Dendritic cell treated with granulocyte-macrophage colony-stimulating factor and Interleukin-4, amounts not matched to agents 40 ng/mL and 50 ng/mL, for 4 days (primary cell): ENCODE results near the gene SUCLG2.
"Not testable (repeated sequence)": the region's sequence is repeated elsewhere in the genome, so short reads cannot be mapped to it uniquely, and the experiment has no call there.

ENCODE experiments used
- H3K27ac Mint-ChIP-seq: one replicate; pipeline ENCODE4 v1.8.0; 2022; ENCODE audit warnings: mild to moderate bottlenecking, mixed read lengths
- H3K27me3 Mint-ChIP-seq: one replicate; pipeline ENCODE4 v1.8.0; 2022; ENCODE audit warnings: mild to moderate bottlenecking, mixed read lengths
- H3K36me3 Mint-ChIP-seq: one replicate; pipeline ENCODE4 v1.8.0; 2022; ENCODE audit warnings: low read depth, mixed read lengths
- H3K4me1 Mint-ChIP-seq: one replicate; pipeline ENCODE4 v1.8.0; 2022; ENCODE audit warnings: low read depth, mixed read lengths
- H3K4me3 Mint-ChIP-seq: one replicate; pipeline ENCODE4 v1.8.0; 2022; ENCODE audit warnings: mild to moderate bottlenecking, moderate library complexity, mixed read lengths
- H3K9me3 Mint-ChIP-seq: one replicate; pipeline ENCODE4 v1.8.0; 2022; ENCODE audit warnings: mixed read lengths
- intact Hi-C: fragments of 100-400 bp; cut with micrococcal nuclease; formaldehyde crosslinking; loops from one replicate; pipeline ENCODE4 v1.15.0; 2022

SUCLG2 gene

GRCh38 chr3:67592057-67592456 is 62.4 kb downstream of the SUCLG2 start:
- H3K4me1 Mint-ChIP-seq: no peaks in the 10 kb centered on the region
- intact Hi-C loops: no loop called here

GRCh38 chr3:67587811-67588210 is 66.6 kb downstream of the SUCLG2 start:
- H3K4me3 Mint-ChIP-seq: no peak overlapping the region
- H3K4me1 Mint-ChIP-seq: no peaks in the 10 kb centered on the region
- no peak overlapping the region for H3K27ac Mint-ChIP-seq
- intact Hi-C loops: no loop called here
- no peaks in the 10 kb centered on the region for H3K27me3 Mint-ChIP-seq
- H3K36me3 Mint-ChIP-seq: peaks cover 26% of the 10 kb centered on the region
- H3K9me3 Mint-ChIP-seq: peaks cover 27% of the 10 kb centered on the region

More at GRCh38 chr3:67592057-67592456, 62.4 kb downstream of the SUCLG2 start:
- H3K9me3 Mint-ChIP-seq: peaks cover 27% of the 10 kb centered on the region
- no peaks in the 10 kb centered on the region for H3K27me3 Mint-ChIP-seq
- no peak overlapping the region for H3K27ac Mint-ChIP-seq
- no peak overlapping the region for H3K4me3 Mint-ChIP-seq
- H3K36me3 Mint-ChIP-seq: peaks cover 22% of the 10 kb centered on the region

- Mint-ChIP-seq H3K36me3 (peaks cover 30% of the 10 kb centered on the region), H3K9me3 (peaks cover 27% of the 10 kb centered on the region), H3K4me3 (no peak overlapping the region), H3K4me1 (no peaks in the 10 kb centered on the region), H3K27me3 (no peaks in the 10 kb centered on the region), H3K27ac (no peak overlapping the region)
- intact Hi-C loops: no loop called here
Measured at GRCh38 chr3:67587301-67587700, 67.1 kb downstream of the SUCLG2 start.

GRCh38 chr3:67584608-67585007 is 69.8 kb downstream of the SUCLG2 start:
- H3K36me3 Mint-ChIP-seq, H3K27me3 Mint-ChIP-seq, intact Hi-C loops, H3K27ac Mint-ChIP-seq, H3K4me3 Mint-ChIP-seq, H3K9me3 Mint-ChIP-seq, H3K4me1 Mint-ChIP-seq: not testable (repeated sequence)

GRCh38 chr3:67580430-67581000 is 73.9 kb downstream of the SUCLG2 start:
- no peaks in the 10 kb centered on the region for H3K4me1 Mint-ChIP-seq
- H3K27ac Mint-ChIP-seq: no peak overlapping the region
- peaks cover 9% of the 10 kb centered on the region for H3K9me3 Mint-ChIP-seq
- H3K4me3 Mint-ChIP-seq: no peak overlapping the region
- H3K27me3 Mint-ChIP-seq: no peaks in the 10 kb centered on the region
- intact Hi-C loops: no loop called here
- H3K36me3 Mint-ChIP-seq: peaks cover 13% of the 10 kb centered on the region

GRCh38 chr3:67578416-67578815 is 76.0 kb downstream of the SUCLG2 start:
- Mint-ChIP-seq H3K27ac (no peak overlapping the region), H3K36me3 (peaks cover 13% of the 10 kb centered on the region), H3K4me3 (no peak overlapping the region), H3K4me1 (no peaks in the 10 kb centered on the region), H3K27me3 (no peaks in the 10 kb centered on the region), H3K9me3 (no peaks in the 10 kb centered on the region)
- intact Hi-C loops: no loop called here

GRCh38 chr3:67576441-67576840 is 78.0 kb downstream of the SUCLG2 start:
- Mint-ChIP-seq H3K9me3 (peaks cover 5% of the 10 kb centered on the region), H3K36me3 (peaks cover 18% of the 10 kb centered on the region), H3K4me1 (no peaks in the 10 kb centered on the region), H3K27me3 (no peaks in the 10 kb centered on the region), H3K27ac (no peak overlapping the region), H3K4me3 (no peak overlapping the region)
- intact Hi-C loops: no loop called here

GRCh38 chr3:67569324-67569723 is 85.1 kb downstream of the SUCLG2 start:
- H3K27ac Mint-ChIP-seq: no peak overlapping the region
- no peaks in the 10 kb centered on the region for H3K4me1 Mint-ChIP-seq
- intact Hi-C loops: no loop called here
- H3K9me3 Mint-ChIP-seq: peaks cover 16% of the 10 kb centered on the region
- no peaks in the 10 kb centered on the region for H3K27me3 Mint-ChIP-seq
- H3K36me3 Mint-ChIP-seq: peaks cover 21% of the 10 kb centered on the region
- no peak overlapping the region for H3K4me3 Mint-ChIP-seq

GRCh38 chr3:67567893-67568292 is 86.5 kb downstream of the SUCLG2 start:
- Mint-ChIP-seq H3K4me3 (no peak overlapping the region), H3K4me1 (no peaks in the 10 kb centered on the region), H3K27ac (no peak overlapping the region), H3K27me3 (no peaks in the 10 kb centered on the region), H3K36me3 (peaks cover 20% of the 10 kb centered on the region), H3K9me3 (peaks cover 16% of the 10 kb centered on the region)
- intact Hi-C loops: no loop called here

GRCh38 chr3:67564973-67565372 is 89.4 kb downstream of the SUCLG2 start:
- H3K9me3 Mint-ChIP-seq: no peaks in the 10 kb centered on the region
- intact Hi-C loops: no loop called here
- H3K4me1 Mint-ChIP-seq: no peaks in the 10 kb centered on the region
- H3K4me3 Mint-ChIP-seq: no peak overlapping the region
- no peaks in the 10 kb centered on the region for H3K27me3 Mint-ChIP-seq
- H3K27ac Mint-ChIP-seq: no peak overlapping the region
- H3K36me3 Mint-ChIP-seq: peaks cover 6% of the 10 kb centered on the region

- peaks cover 11% of the 10 kb centered on the region for H3K36me3 Mint-ChIP-seq
- intact Hi-C loops: no loop called here
- H3K27ac Mint-ChIP-seq: no peak overlapping the region
- H3K4me1 Mint-ChIP-seq: no peaks in the 10 kb centered on the region
- no peaks in the 10 kb centered on the region for H3K27me3 Mint-ChIP-seq
- no peak overlapping the region for H3K4me3 Mint-ChIP-seq
- H3K9me3 Mint-ChIP-seq: no peaks in the 10 kb centered on the region
Measured at GRCh38 chr3:67564008-67564407, 90.4 kb downstream of the SUCLG2 start.

- no peak overlapping the region for H3K4me3 Mint-ChIP-seq
Measured at GRCh38 chr3:67561667-67562394, 92.6 kb downstream of the SUCLG2 start.

GRCh38 chr3:67561266-67561665 is 93.1 kb downstream of the SUCLG2 start:
- H3K27ac Mint-ChIP-seq: no peak overlapping the region
- no peak overlapping the region for H3K4me3 Mint-ChIP-seq
- peaks cover 6% of the 10 kb centered on the region for H3K4me1 Mint-ChIP-seq
- H3K27me3 Mint-ChIP-seq: no peaks in the 10 kb centered on the region
- H3K36me3 Mint-ChIP-seq: peaks cover 13% of the 10 kb centered on the region
- no peaks in the 10 kb centered on the region for H3K9me3 Mint-ChIP-seq
- intact Hi-C loops: no loop called here

More at GRCh38 chr3:67561667-67562394, 92.6 kb downstream of the SUCLG2 start:
- intact Hi-C loops: no loop called here
- H3K27ac Mint-ChIP-seq: no peak overlapping the region
- H3K4me1 Mint-ChIP-seq: peaks cover 6% of the 10 kb centered on the region
- no peaks in the 10 kb centered on the region for H3K9me3 Mint-ChIP-seq
- no peaks in the 10 kb centered on the region for H3K27me3 Mint-ChIP-seq
- H3K36me3 Mint-ChIP-seq: peaks cover 13% of the 10 kb centered on the region

- Mint-ChIP-seq H3K4me3 (no peak overlapping the region), H3K36me3 (peaks cover 26% of the 10 kb centered on the region), H3K27me3 (no peaks in the 10 kb centered on the region), H3K27ac (no peak overlapping the region), H3K4me1 (peaks cover 6% of the 10 kb centered on the region), H3K9me3 (no peaks in the 10 kb centered on the region)
- intact Hi-C loops: no loop called here
Measured at GRCh38 chr3:67559029-67559605, 95.3 kb downstream of the SUCLG2 start.
